ENCODE measurements around the gene OPCML.

The OPCML gene

DNA sequence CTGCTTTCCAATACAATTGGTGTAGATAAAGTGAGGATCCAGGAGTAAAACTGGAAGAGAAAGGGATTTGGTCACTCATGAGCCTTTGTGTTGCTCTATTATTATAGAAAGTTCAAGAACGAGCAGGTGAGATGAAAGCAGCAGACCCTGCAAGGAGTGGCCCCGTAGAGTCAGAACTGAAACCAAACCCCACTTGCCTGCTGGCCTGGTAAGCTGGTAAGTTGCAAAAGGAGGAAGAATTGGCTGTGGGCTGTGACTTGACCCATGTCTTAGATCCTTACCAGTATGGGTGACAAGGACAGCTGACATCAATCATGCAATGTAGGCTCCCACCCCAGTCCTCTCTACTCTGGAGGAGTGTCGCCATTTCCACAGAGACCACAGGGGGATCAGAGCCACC, 201.3 kb downstream of the OPCML start:
- H3K27ac ChIP-seq (replicated peaks), result no peak overlapping the region
- DNase-seq (ENCODE audit: low read depth in 1 of 2, low spot score in 1 of 2), result no peak
- no peak overlapping the region for H3K4me3 ChIP-seq (replicated peaks; ENCODE audit: insufficient read depth, low read length)
- H3K27me3 ChIP-seq (ENCODE audit: insufficient read depth, poor library complexity, severe bottlenecking), result no peaks in the 10 kb centered on the region
- no peak for TF ChIP-seq GABPA (IDR thresholded peaks at IDR 0.05; ENCODE audit: low read depth)
- no peak for TF ChIP-seq REST (IDR thresholded peaks at IDR 0.05; ENCODE audit: insufficient replicate concordance, low read depth)
- no peak for TF ChIP-seq CTCF (IDR thresholded peaks at IDR 0.05; ENCODE audit: insufficient read depth, low read length)
- no peak for TF ChIP-seq POLR2AphosphoS5 (IDR thresholded peaks at IDR 0.05; ENCODE audit: low read depth)
- no peak for TF ChIP-seq SPI1 (IDR thresholded peaks at IDR 0.05; ENCODE audit: borderline replicate concordance, low read depth)

GRCh38 chr11:133326849-133327248, 205.5 kb downstream of the OPCML start:
- Histone ChIP-seq H3K27ac (replicated peaks) (no peak overlapping the region), H3K4me3 (replicated peaks; ENCODE audit: insufficient read depth, low read length) (no peak overlapping the region), H3K27me3 (ENCODE audit: insufficient read depth, poor library complexity, severe bottlenecking) (no peaks in the 10 kb centered on the region)
- TF ChIP-seq SPI1 (IDR thresholded peaks at IDR 0.05; ENCODE audit: borderline replicate concordance, low read depth) (no peak), REST (IDR thresholded peaks at IDR 0.05; ENCODE audit: insufficient replicate concordance, low read depth) (no peak), GABPA (IDR thresholded peaks at IDR 0.05; ENCODE audit: low read depth) (no peak), POLR2AphosphoS5 (IDR thresholded peaks at IDR 0.05; ENCODE audit: low read depth) (no peak), CTCF (IDR thresholded peaks at IDR 0.05; ENCODE audit: insufficient read depth, low read length) (no peak)
- DNase-seq (ENCODE audit: low read depth in 1 of 2, low spot score in 1 of 2), result no peak

GRCh38 chr11:133326332-133326731, 206.0 kb downstream of the OPCML start:
- Histone ChIP-seq H3K27me3 (ENCODE audit: insufficient read depth, poor library complexity, severe bottlenecking) (no peaks in the 10 kb centered on the region), H3K4me3 (replicated peaks; ENCODE audit: insufficient read depth, low read length) (no peak overlapping the region), H3K27ac (replicated peaks) (no peak overlapping the region)
- no peak for TF ChIP-seq POLR2AphosphoS5 (IDR thresholded peaks at IDR 0.05; ENCODE audit: low read depth)
- no peak for TF ChIP-seq GABPA (IDR thresholded peaks at IDR 0.05; ENCODE audit: low read depth)
- no peak for TF ChIP-seq SPI1 (IDR thresholded peaks at IDR 0.05; ENCODE audit: borderline replicate concordance, low read depth)
- no peak for TF ChIP-seq REST (IDR thresholded peaks at IDR 0.05; ENCODE audit: insufficient replicate concordance, low read depth)
- no peak for TF ChIP-seq CTCF (IDR thresholded peaks at IDR 0.05; ENCODE audit: insufficient read depth, low read length)
- no peak for DNase-seq (ENCODE audit: low read depth in 1 of 2, low spot score in 1 of 2)

Measured in HL-60 (cell line).